ENCODE results near the gene NAPB.
"Not testable (repeated sequence)": the region's sequence is repeated elsewhere in the genome, so short reads cannot be mapped to it uniquely, and the experiment has no call there.

The NAPB gene

DNA sequence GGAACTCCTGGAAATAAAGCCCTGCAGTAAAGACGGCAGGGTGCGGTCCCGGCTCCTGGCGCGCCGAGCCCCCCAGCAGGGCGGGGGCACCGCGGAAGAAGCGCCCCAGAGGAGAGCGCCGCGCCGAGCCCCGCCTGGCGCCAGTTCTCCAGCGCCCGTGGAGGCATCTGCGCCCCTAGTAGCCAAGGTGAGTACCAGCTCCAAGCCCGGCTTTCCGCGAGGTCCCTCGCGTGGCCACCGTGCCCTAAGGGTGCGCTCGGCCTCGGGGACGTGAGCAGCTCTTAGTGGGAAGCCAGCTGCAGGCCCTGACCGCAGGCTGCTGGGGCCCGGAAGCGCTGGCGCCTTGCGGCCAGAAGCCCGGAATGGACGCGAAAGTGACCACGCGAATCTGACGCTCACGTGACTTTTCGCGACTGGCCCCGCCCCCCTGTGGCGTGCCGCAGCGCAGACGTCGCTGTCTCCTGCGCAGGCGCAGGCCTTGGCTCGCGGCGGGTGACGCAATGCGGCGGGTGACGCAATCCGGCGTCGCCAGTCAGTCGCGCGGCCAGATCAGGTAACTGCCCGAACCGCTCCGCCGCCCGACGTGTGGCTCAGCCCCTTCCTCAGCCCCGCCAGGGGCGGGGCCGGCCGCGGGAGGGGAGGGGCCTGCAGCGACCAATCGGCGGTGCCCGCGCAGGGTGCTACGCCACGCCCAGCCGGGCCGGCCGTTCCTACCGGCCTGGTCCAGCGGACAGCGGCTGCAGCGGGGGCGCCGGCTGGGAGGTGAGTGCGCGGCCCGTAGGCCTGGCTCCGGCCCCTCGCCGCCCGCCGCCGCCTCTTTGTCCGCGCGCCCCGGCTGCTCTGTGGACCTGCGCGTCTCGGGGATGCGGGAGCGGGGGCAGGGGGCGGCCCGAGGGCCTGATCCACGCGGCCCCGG is 59.6 kb downstream of the NAPB start, which contains the start of gene GZF1:
TSS of gene GZF1 (plus strand) at position 707 of the 916 bp plus-strand sequence. CDS start 2,202 bp downstream, outside the sequence.
- Mint-ChIP-seq H3K9me3 (no peaks in the 10 kb centered on the region), H3K4me1 (peaks cover 32% of the 10 kb centered on the region), H3K27ac (peak within 1 kb of the TSS; percentile 91), H3K36me3 (peaks cover 9% of the 10 kb centered on the region), H3K27me3 (no peaks in the 10 kb centered on the region), H3K4me3 (peak within 1 kb of the TSS; percentile 92)
- ATAC-seq (ENCODE audit: low read depth) (peak; percentile 69), DNase-seq (ENCODE audit: low spot score in 2 of 2) (peak; percentile 98 to 99)

DNA sequence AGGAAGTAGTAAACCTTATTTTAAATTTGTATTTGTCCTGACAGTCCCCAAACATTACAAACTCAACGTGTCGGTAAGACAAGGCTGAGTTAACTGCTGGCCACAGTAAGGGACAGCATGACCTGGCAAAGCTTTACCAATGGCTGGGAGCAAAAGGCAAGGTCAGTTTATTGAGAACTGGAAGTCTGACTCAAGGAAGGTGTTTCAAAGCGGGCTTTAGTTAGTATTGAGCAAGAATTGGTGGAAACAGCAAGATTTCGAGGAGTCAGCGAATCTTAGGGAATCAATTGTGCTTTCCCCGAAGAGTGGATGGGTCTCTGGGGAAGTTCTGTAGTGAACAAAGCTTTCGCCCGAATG is 60.2 kb downstream of the NAPB start:
- Mint-ChIP-seq H3K9me3 (no peaks in the 10 kb centered on the region), H3K36me3 (peaks cover 9% of the 10 kb centered on the region), H3K27me3 (no peaks in the 10 kb centered on the region), H3K4me1 (peaks cover 27% of the 10 kb centered on the region), H3K27ac (peak overlapping the region; percentile 91), H3K4me3 (peak overlapping the region; percentile 83)
- no peak for DNase-seq (ENCODE audit: low spot score in 2 of 2)
- ATAC-seq (ENCODE audit: low read depth) = no peak

DNA sequence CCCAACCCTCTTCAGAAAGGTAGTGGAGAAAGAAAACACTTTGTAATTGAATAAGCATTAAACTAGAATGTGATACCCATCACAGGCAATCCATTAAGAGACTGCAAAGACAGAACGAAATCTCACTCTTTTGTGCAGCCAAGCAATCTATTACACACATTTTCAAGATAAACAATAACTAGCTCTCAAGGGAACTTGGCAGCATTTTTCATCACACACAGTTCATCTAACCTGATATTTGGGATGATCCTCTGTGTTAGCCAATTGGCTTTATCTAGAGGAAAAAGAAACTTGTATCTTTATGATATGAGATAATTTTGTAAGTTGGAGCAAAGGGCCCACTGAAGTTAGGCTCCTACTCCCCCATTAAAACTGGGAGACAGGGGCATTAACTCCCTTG is 60.8 kb downstream of the NAPB start:
- ATAC-seq (ENCODE audit: low read depth) (no peak), DNase-seq (ENCODE audit: low spot score in 2 of 2) (no peak)
- peak overlapping the region; percentile 83 for H3K4me3 Mint-ChIP-seq
- no peaks in the 10 kb centered on the region for H3K9me3 Mint-ChIP-seq
- peak overlapping the region; percentile 91 for H3K27ac Mint-ChIP-seq
- peaks cover 25% of the 10 kb centered on the region for H3K4me1 Mint-ChIP-seq
- peaks cover 8% of the 10 kb centered on the region for H3K36me3 Mint-ChIP-seq
- no peaks in the 10 kb centered on the region for H3K27me3 Mint-ChIP-seq

DNA sequence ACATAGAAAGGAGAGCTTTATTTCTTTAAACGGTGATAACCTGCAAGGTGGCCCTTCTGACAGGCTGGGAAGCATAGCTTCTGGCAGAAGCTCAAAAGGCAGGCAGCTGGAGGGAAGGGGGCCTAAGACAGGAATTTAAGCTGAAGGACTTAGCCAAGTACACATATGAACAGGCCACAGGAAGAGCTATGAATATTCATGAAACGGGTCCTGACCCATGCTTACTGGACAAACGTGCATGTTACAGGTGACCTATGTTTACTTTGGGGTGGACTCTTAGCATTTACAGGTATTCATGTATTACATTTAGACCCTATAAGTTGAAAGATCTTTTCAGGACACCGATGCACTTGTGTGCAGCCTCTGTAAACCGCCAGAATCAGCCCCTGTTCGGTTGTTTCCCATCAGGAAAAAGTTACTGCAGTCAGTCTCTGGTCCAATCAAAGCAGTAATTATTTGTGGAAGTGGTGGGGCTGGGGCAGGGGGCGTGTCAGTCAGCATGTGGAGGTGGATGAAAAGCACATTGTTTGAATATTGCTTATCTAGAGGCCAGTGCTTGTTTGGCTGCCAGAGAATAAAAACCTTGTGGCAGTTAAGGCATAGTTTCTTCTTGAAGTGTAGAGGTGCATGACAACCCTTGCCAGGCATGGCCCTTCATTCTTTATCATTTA is 62.2 kb downstream of the NAPB start:
- no peak for DNase-seq (ENCODE audit: low spot score in 2 of 2)
- H3K9me3 Mint-ChIP-seq = no peaks in the 10 kb centered on the region
- no peaks in the 10 kb centered on the region for H3K27me3 Mint-ChIP-seq
- no peak for ATAC-seq (ENCODE audit: low read depth)
- H3K27ac Mint-ChIP-seq = peak overlapping the region; percentile 98
- no peak overlapping the region for H3K4me3 Mint-ChIP-seq
- peaks cover 14% of the 10 kb centered on the region for H3K4me1 Mint-ChIP-seq
- no peaks in the 10 kb centered on the region for H3K36me3 Mint-ChIP-seq

DNA sequence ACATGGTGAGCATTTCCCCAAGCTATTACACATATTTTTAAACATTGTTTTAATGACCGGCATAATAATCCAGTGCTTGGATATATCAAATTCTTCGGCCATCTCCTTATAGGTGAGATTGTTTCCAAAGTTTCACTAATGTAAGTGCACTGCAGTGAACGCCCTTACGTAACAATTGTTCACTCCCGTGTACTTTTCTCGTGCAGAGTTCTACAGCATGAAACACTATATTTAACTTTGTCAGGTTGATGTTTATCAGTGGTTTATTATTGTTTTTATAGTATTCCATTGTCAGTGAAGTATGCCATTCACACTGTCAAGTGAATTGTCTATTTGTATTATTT is 62.8 kb downstream of the NAPB start:
- H3K27me3 Mint-ChIP-seq = no peaks in the 10 kb centered on the region
- H3K4me1 Mint-ChIP-seq = peaks cover 12% of the 10 kb centered on the region
- H3K36me3 Mint-ChIP-seq = no peaks in the 10 kb centered on the region
- ATAC-seq (ENCODE audit: low read depth) (no peak), DNase-seq (ENCODE audit: low spot score in 2 of 2) (no peak)
- peak overlapping the region; percentile 98 for H3K27ac Mint-ChIP-seq
- H3K9me3 Mint-ChIP-seq = no peaks in the 10 kb centered on the region
- H3K4me3 Mint-ChIP-seq = peak overlapping the region; percentile 95

DNA sequence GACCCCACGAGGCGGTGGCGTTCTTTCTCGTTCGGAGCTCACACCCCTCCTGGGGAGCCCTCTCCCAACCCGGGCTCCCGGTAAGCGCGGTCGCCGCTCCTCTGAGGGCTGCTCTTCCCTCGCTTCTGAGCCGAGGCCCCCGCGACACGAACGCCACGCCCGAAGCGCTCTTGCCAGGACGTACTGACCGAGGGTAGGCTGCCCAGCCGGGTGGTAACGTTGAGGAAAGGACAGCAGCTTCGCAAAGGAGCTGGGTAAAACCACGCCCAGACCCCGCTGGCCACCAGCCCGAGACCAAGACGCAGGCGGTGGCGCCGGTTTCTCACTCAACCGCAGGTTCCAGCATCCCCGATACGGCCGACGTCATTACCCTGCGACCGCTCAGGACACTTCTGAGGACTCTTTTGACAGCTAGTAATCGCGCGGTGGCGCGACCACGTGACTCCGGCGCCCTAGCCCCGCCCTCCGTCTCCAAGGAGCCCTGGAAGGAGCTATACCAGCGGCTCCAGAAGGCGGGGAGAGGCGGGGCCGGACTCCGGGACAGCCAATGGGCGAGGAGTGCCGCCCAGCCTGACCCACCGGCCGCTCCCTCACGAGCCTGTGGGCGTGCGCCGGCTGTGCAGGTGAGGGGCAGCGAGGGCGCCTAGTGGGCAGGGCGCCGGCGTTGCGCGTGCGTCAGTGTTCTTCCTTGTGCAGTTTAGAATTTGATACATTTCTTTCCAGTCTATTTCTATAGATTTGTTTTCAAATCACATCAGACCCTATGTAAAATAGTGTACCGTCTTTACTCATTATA is 63.3 kb downstream of the NAPB start:
- no peaks in the 10 kb centered on the region for H3K27me3 Mint-ChIP-seq
- DNase-seq (ENCODE audit: low spot score in 2 of 2) = peak; percentile 99 to 100
- peak; percentile 67 for ATAC-seq (ENCODE audit: low read depth)
- no peaks in the 10 kb centered on the region for H3K9me3 Mint-ChIP-seq
- peak overlapping the region; percentile 95 for H3K4me3 Mint-ChIP-seq
- peak overlapping the region; percentile 98 for H3K27ac Mint-ChIP-seq
- no peaks in the 10 kb centered on the region for H3K36me3 Mint-ChIP-seq
- H3K4me1 Mint-ChIP-seq = peaks cover 7% of the 10 kb centered on the region

DNA sequence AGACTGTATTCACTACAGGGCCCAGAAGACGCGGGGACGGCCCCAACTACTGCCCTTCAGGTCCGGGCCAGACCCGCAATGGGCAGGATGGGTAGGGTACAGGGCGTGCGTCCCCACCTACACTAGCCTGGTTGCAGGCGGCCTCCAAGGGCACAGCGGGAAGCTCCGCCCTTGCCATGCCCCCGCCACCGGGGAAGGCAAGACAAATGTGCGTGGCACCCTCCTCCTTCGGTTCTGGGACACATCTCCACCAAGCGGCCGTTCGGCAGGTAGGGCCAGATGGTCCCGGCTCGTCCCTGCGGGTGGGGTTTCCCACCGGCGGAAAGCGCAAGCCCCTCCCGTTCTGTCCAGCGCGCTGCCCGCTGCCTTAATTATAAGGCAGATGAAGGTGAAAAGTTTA is 65.1 kb downstream of the NAPB start:
- H3K4me3 Mint-ChIP-seq = no peak overlapping the region
- H3K36me3 Mint-ChIP-seq = no peaks in the 10 kb centered on the region
- peaks cover 11% of the 10 kb centered on the region for H3K4me1 Mint-ChIP-seq

DNA sequence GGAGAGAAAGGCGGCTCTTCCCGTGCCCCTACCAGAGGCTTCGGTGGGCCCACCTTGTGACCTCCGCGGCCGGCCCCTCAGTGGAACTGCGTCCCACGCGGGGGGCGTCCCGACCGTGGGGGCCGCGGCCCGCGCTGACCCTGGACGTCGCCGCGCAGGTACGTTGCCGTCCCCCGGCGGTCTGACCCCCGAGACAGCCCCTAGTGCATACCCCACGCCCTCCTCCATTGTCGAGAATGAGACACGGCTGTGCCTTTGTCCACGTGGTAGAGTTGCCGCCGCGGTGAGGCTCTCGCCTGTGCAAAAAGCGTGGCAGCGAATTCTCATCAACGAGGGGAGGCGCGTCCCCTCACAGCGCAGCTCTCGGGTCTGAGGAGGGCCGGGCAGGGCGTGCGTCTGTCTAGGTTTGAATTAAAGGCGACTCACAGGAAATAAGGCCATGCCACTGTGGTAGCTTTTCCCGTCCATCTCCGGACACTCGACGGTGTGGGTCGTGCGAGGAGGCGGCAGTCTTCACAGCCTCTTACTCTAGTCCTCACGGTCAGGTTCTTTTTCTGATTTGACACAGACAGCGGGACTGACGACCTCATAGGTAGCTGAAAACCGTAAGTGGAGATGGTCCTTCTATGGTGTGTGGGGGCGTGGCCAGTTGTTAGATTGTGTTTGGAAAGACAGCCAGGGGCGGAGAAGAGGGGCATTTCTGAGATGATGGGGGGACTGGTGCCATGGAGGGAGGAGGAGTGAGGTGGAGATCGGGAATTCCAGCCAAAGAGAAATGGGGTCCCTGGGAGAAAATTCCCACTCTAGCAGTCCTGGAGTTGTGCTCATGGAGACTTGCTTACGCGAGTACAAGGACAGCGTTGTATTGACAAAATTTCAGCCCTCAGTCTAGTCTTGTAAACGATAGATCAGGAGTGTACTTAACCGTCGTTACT is 70.1 kb downstream of the NAPB start:
- H3K27me3 Mint-ChIP-seq = no peaks in the 10 kb centered on the region
- ATAC-seq (ENCODE audit: low read depth) = peak; percentile 36

More for the DNA sequence above, 65.1 kb downstream of the NAPB start:
- no peak for ATAC-seq (ENCODE audit: low read depth)
- no peaks in the 10 kb centered on the region for H3K27me3 Mint-ChIP-seq
- no peaks in the 10 kb centered on the region for H3K9me3 Mint-ChIP-seq
- H3K27ac Mint-ChIP-seq = peak overlapping the region; percentile 79
- no peak for DNase-seq (ENCODE audit: low spot score in 2 of 2)

DNA sequence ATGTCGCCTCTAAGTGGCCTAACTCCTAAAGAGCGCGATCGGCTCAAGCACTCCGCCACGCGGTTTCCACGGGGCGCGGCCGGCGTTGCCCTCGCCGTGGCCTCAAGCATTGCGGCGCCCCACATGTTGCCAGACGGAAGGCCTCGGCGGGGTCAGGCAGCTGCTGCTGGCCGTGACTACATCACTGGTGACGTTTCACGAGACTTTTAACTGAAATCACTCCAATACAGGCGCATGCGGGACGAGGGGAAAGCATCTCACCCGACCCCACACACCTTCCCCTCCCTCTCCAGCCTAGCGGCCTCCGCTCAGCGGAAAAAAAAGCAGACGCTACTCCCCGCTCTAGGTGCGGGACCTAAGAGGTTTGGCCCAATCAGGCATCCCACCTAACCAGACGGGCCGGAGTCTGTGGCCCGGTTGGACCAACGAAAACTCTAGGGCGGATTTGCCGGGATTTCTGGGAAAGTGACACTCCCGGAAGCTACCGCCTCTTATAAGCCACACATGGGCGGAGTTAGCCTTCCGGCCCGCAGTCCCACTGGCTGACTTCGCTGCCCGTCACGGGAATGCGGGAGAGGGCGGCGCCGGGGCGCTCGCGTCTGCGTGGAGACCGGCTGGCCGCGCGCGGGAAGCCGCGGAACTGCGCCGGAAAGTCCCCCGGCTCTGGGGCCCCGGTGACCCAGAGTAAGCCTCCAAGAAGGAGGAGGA is 70.9 kb downstream of the NAPB start, which contains the start of gene NXT1:
TSS of gene NXT1 (plus strand) at position 596 of the 708 bp plus-strand sequence. CDS start 3,251 bp downstream, outside the sequence.
- ATAC-seq (ENCODE audit: low read depth) = peak; percentile 81
- Mint-ChIP-seq H3K27ac (peak within 1 kb of the TSS; percentile 99), H3K27me3 (no peaks in the 10 kb centered on the region), H3K36me3 (no peaks in the 10 kb centered on the region), H3K4me3 (peak within 1 kb of the TSS; percentile 98), H3K9me3 (no peaks in the 10 kb centered on the region), H3K4me1 (peaks cover 12% of the 10 kb centered on the region)
- peak; percentile 96 to 98 for DNase-seq (ENCODE audit: low spot score in 2 of 2)

More for the DNA sequence above, 70.1 kb downstream of the NAPB start:
- Mint-ChIP-seq H3K4me1 (peaks cover 12% of the 10 kb centered on the region), H3K9me3 (no peaks in the 10 kb centered on the region), H3K4me3 (peak overlapping the region; percentile 98), H3K36me3 (no peaks in the 10 kb centered on the region), H3K27ac (peak overlapping the region; percentile 99)
- peak in 1 of 2 donors; percentile 52 for DNase-seq (ENCODE audit: low spot score in 2 of 2)

DNA sequence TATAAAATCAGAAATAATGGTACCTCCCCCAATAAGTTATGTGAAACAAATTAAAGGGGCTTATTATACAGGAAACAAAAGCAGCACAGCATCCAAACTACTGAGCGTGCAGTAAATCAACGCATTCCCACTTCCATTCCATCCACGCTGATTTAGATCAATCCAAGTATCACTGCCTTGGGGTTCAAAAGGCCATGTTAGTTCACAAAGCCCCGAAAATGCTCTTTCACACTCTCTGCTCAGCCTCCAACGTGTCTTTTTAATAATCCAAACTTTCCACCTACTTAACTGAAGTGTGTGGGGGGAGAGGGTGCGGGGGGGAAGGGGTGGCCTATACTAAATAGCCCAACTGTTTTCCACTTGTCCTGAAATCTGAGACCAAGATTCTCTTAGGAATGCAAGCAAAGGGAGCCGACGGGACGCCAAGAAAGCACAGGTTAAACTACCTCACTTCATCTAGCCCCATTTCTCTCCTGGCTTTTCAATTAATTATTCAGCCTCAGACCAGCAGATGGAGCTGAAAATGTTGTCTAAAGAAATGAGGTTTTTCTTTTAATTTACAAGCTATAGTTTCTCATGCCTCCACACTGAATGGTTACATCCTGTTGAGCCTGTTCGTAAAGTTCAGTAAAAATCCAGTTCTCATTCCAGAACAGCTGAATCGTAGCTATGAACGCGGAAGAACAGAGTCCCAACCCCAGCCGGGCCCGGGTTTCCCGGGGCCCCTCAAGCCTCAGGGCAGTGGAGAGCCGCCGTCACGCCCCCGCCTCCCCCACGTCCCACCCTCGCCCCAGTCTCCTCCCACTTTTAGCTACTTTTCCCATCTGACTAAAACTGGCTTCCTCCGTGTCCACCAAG is 71.7 kb downstream of the NAPB start:
- no peaks in the 10 kb centered on the region for H3K27me3 Mint-ChIP-seq
- H3K36me3 Mint-ChIP-seq = no peaks in the 10 kb centered on the region
- H3K4me1 Mint-ChIP-seq = peaks cover 12% of the 10 kb centered on the region
- peak overlapping the region; percentile 99 for H3K27ac Mint-ChIP-seq
- H3K4me3 Mint-ChIP-seq = peak overlapping the region; percentile 98
- H3K9me3 Mint-ChIP-seq = no peaks in the 10 kb centered on the region
- ATAC-seq (ENCODE audit: low read depth) (peak; percentile 49), DNase-seq (ENCODE audit: low spot score in 2 of 2) (peak in 1 of 2 donors; percentile 68)

DNA sequence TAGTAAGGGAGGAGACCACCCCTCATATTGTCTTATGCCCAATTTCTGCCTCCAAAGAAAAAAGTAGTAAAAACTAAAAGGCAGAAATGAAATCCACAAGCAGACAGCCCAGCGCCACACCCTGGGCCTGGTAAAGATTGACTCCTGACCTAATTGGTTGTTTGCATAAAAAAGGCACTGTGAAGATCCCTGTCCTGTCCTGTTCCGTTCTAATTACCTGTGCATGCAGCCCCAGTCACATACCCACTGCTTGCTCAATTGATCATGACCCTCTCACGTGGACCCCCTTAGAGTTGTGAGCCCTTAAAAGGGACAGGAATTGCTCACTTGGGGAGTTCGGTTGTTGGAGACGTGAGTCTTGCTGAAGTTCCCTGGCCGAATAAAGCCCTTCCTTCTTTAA is 72.8 kb downstream of the NAPB start:
- H3K9me3 Mint-ChIP-seq; H3K27me3 Mint-ChIP-seq; DNase-seq (ENCODE audit: low spot score in 2 of 2); H3K4me3 Mint-ChIP-seq; ATAC-seq (ENCODE audit: low read depth); H3K36me3 Mint-ChIP-seq: not testable (repeated sequence)
- H3K4me1 Mint-ChIP-seq = peaks cover 12% of the 10 kb centered on the region
- peak overlapping the region; percentile 28 for H3K27ac Mint-ChIP-seq

DNA sequence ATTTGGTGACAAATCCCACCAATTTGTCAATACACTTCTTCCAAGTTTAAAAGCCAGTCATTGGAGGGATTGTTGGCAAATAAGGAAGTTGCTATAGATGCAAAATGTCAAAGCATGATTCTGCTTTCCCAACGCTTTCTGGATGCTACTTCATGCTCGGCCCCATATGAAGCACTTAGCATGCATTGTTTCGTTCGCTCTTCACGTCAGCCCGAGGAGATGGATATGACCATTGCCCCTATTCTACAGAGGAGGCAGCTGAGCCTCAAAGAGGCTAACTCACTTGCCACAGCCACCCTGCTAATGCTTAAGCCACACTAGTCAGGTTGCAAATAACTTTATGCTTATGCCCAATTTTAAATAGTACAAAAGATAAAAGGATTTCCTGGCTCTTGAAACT is 73.5 kb downstream of the NAPB start:
- H3K9me3 Mint-ChIP-seq = no peaks in the 10 kb centered on the region
- DNase-seq (ENCODE audit: low spot score in 2 of 2) = no peak
- no peak for ATAC-seq (ENCODE audit: low read depth)
- no peaks in the 10 kb centered on the region for H3K36me3 Mint-ChIP-seq
- peaks cover 10% of the 10 kb centered on the region for H3K4me1 Mint-ChIP-seq
- no peaks in the 10 kb centered on the region for H3K27me3 Mint-ChIP-seq
- H3K27ac Mint-ChIP-seq = peak overlapping the region; percentile 28
- no peak overlapping the region for H3K4me3 Mint-ChIP-seq

Data from memory B cell (primary cell).